HG02970 (cell line): ENCODE measurements around the gene MGAT3.

Source experiments
- ATAC-seq: cut with Tn5 transposase; IDR thresholded peaks from one replicate; pipeline ENCODE4 v1.9.1; 2021; ENCODE audit warnings: mild to moderate bottlenecking, moderate library complexity, moderate number of reproducible peaks; ENCODE audit not compliant: unreplicated experiment, low FRiP score

MGAT3 gene

GRCh38 chr22:39428597-39429071 is 28.2 kb upstream of the MGAT3 start:
- no peak for ATAC-seq

GRCh38 chr22:39429186-39429585 is 27.6 kb upstream of the MGAT3 start:
- ATAC-seq: no peak

GRCh38 chr22:39429916-39430575 is 26.8 kb upstream of the MGAT3 start:
- no peak for ATAC-seq

GRCh38 chr22:39430576-39431150 is 26.1 kb upstream of the MGAT3 start:
- no peak for ATAC-seq

GRCh38 chr22:39431216-39431801 is 25.5 kb upstream of the MGAT3 start:
- no peak for ATAC-seq

GRCh38 chr22:39431821-39432251 is 25.0 kb upstream of the MGAT3 start:
- no peak for ATAC-seq

GRCh38 chr22:39432361-39432811 is 24.4 kb upstream of the MGAT3 start:
- ATAC-seq: no peak

- no peak for ATAC-seq
These were observed 23.2 kb upstream of the MGAT3 start for GRCh38 chr22:39433476-39434242.

GRCh38 chr22:39434243-39434653 is 22.6 kb upstream of the MGAT3 start:
- ATAC-seq: no peak

- no peak for ATAC-seq
These were observed 22.1 kb upstream of the MGAT3 start for GRCh38 chr22:39434721-39435120.

GRCh38 chr22:39435616-39436015 is 21.2 kb upstream of the MGAT3 start:
- no peak for ATAC-seq

GRCh38 chr22:39437791-39438704 is 18.8 kb upstream of the MGAT3 start:
- no peak for ATAC-seq

- no peak for ATAC-seq
These were observed 17.6 kb upstream of the MGAT3 start for GRCh38 chr22:39439170-39439569.

GRCh38 chr22:39443398-39443797 is 13.4 kb upstream of the MGAT3 start:
- no peak for ATAC-seq

GRCh38 chr22:39444247-39444800 is 12.5 kb upstream of the MGAT3 start:
- ATAC-seq: no peak

- no peak for ATAC-seq
These were observed 11.8 kb upstream of the MGAT3 start for GRCh38 chr22:39444937-39445465.

- ATAC-seq: no peak
These were observed 11.1 kb upstream of the MGAT3 start for GRCh38 chr22:39445678-39446077.

- ATAC-seq: peak; percentile 18
These were observed 10.5 kb upstream of the MGAT3 start for GRCh38 chr22:39446239-39446721.
